22Rv1 (cell line): ENCODE data around the gene PLEKHA3.

Experiments used
- H3K27ac ChIP-seq: fragments of 450-650 bp; 2 replicates; pipeline ENCODE4 v1.5.1; 2017
- CTCF ChIP-seq: fragments of 450-650 bp; IDR thresholded peaks from 2 replicates; pipeline ENCODE4 v1.5.1; 2017; ENCODE audit warnings: mild to moderate bottlenecking
- ZFX ChIP-seq: fragments of 450-650 bp; IDR thresholded peaks from 2 replicates; pipeline ENCODE4 v1.6.1; 2017; ENCODE audit warnings: antibody characterized with exemption, borderline replicate concordance

PLEKHA3 gene

GRCh38 chr2:178510384-178510783 lies 30.1 kb downstream of the PLEKHA3 start:
- TF ChIP-seq CTCF (no peak), ZFX (no peak)
- H3K27ac ChIP-seq: no peak overlapping the region

- H3K27ac ChIP-seq: no peak overlapping the region
- TF ChIP-seq ZFX (no peak), CTCF (no peak)
These were observed 32.2 kb downstream of the PLEKHA3 start for GRCh38 chr2:178512484-178512883.

GRCh38 chr2:178513876-178514275 lies 33.6 kb downstream of the PLEKHA3 start:
- no peak overlapping the region for H3K27ac ChIP-seq
- TF ChIP-seq CTCF: no peak
- TF ChIP-seq ZFX: no peak

- no peak for TF ChIP-seq CTCF
- no peak for TF ChIP-seq ZFX
- no peak overlapping the region for H3K27ac ChIP-seq
These were observed 34.4 kb downstream of the PLEKHA3 start for GRCh38 chr2:178514664-178515063.

GRCh38 chr2:178517496-178517895 lies 37.2 kb downstream of the PLEKHA3 start:
- TF ChIP-seq ZFX: no peak
- no peak for TF ChIP-seq CTCF
- no peak overlapping the region for H3K27ac ChIP-seq

GRCh38 chr2:178521304-178522150 lies 41.3 kb downstream of the PLEKHA3 start:
- no peak overlapping the region for H3K27ac ChIP-seq
- no peak for TF ChIP-seq CTCF
- no peak for TF ChIP-seq ZFX

GRCh38 chr2:178522950-178523595 lies 42.8 kb downstream of the PLEKHA3 start:
- no peak for TF ChIP-seq ZFX
- peak; percentile 71 for TF ChIP-seq CTCF
- no peak overlapping the region for H3K27ac ChIP-seq
